SU-DHL-6 (cell line): ENCODE data around the gene F2RL1.

ENCODE experiments used
- H2AFZ ChIP-seq: fragments of 200-600 bp; sonication (generic); 2 replicates; pipeline ENCODE4 v1.6.1; 2014; ENCODE audit warnings: low read depth, mild to moderate bottlenecking, moderate library complexity, mixed read lengths, antibody characterized with exemption, low read length; ENCODE audit not compliant: severe bottlenecking
- H3F3A ChIP-seq: fragments of 200-600 bp; shearing (Covaris generic); 2 replicates; pipeline ENCODE4 v1.6.0; 2016; ENCODE audit warnings: antibody characterized with exemption, mild to moderate bottlenecking; ENCODE audit not compliant: insufficient read depth
- H3K27ac ChIP-seq: fragments of 200-600 bp; sonication (generic); 2 replicates; pipeline ENCODE4 v1.5.1; 2016; ENCODE audit warnings: low read depth, mild to moderate bottlenecking, low read length, moderate library complexity, mixed read lengths
- H3K27me3 ChIP-seq: fragments of 200-600 bp; sonication (generic), shearing (Covaris generic); 2 replicates; pipeline ENCODE4 v1.6.0; 2014; ENCODE audit warnings: mild to moderate bottlenecking, low read length
- H3K36me3 ChIP-seq: fragments of 200-600 bp; sonication (generic); 2 replicates; pipeline ENCODE4 v1.6.1; 2014; ENCODE audit warnings: mild to moderate bottlenecking, low read length, mixed read lengths
- H3K4me2 ChIP-seq: fragments of 300-600, 200-600 bp; shearing (Covaris generic), sonication (generic); 2 replicates; pipeline ENCODE4 v1.6.0; 2014; ENCODE audit warnings: low read length, low read depth, mild to moderate bottlenecking; ENCODE audit not compliant: poor library complexity, severe bottlenecking
- H3K4me3 ChIP-seq: fragments of 200-600 bp; sonication (generic); 2 replicates; pipeline ENCODE4 v1.5.1; 2014; ENCODE audit warnings: antibody characterized with exemption, low read length, mild to moderate bottlenecking, mixed read lengths; ENCODE audit not compliant: insufficient read depth, poor library complexity, severe bottlenecking
- H3K79me2 ChIP-seq: fragments of 200-600 bp; sonication (generic); 2 replicates; pipeline ENCODE4 v1.6.1; 2014; ENCODE audit warnings: mild to moderate bottlenecking, low read length, moderate library complexity; ENCODE audit not compliant: insufficient read depth
- H3K9ac ChIP-seq: fragments of 200-600 bp; sonication (generic); 2 replicates; pipeline ENCODE4 v1.7.0; 2014; ENCODE audit warnings: mild to moderate bottlenecking, low read length
- H3K9me2 ChIP-seq: fragments of 200-600 bp; sonication (generic); replicated peaks from 2 replicates; pipeline ENCODE4 v1.6.1; 2014; ENCODE audit warnings: low read length; ENCODE audit not compliant: insufficient read depth
- H3K9me3 ChIP-seq: fragments of 200-600 bp; sonication (generic); 2 replicates; pipeline ENCODE4 v1.6.1; 2014; ENCODE audit warnings: low read length, mixed read lengths; ENCODE audit not compliant: insufficient read depth
- H4K20me1 ChIP-seq: fragments of 200-600 bp; sonication (generic); 2 replicates; pipeline ENCODE4 v1.6.1; 2014; ENCODE audit warnings: low read depth, mild to moderate bottlenecking, antibody characterized with exemption, low read length, moderate library complexity, mixed read lengths
- CTCF ChIP-seq: fragments of 200-600 bp; sonication (generic); IDR thresholded peaks from one replicate; pipeline ENCODE4 v1.5.1; 2017; ENCODE audit warnings: antibody characterized with exemption, mild to moderate bottlenecking, low read length, moderate library complexity; ENCODE audit not compliant: insufficient read depth, poor library complexity, severe bottlenecking
- EZH2phosphoT487 ChIP-seq: fragments of 200-600 bp; sonication (generic), shearing (Covaris generic); conservative IDR thresholded peaks from 2 replicates; pipeline ENCODE4 v1.6.1; 2018; ENCODE audit warnings: mild to moderate bottlenecking, antibody characterized with exemption, low read length, moderate library complexity, mixed read lengths

Gene F2RL1

GRCh38 chr5:76838481-76839261, 19.8 kb downstream of the F2RL1 start:
- H3K36me3 ChIP-seq: no peaks in the 10 kb centered on the region
- H3K27ac ChIP-seq: no peak overlapping the region
- no peaks in the 10 kb centered on the region for H3K27me3 ChIP-seq
- no peak overlapping the region for H3K9ac ChIP-seq
- no peaks in the 10 kb centered on the region for H4K20me1 ChIP-seq
- H3F3A ChIP-seq: no peaks in the 10 kb centered on the region
- H3K79me2 ChIP-seq: no peaks in the 10 kb centered on the region
- no peaks in the 10 kb centered on the region for H3K9me2 ChIP-seq
- H3K9me3 ChIP-seq: no peaks in the 10 kb centered on the region
- H3K4me3 ChIP-seq: no peak overlapping the region
- no peak overlapping the region for H3K4me2 ChIP-seq
- no peak overlapping the region for H2AFZ ChIP-seq
- TF ChIP-seq CTCF (no peak), EZH2phosphoT487 (no peak)

- Histone ChIP-seq H3K79me2 (no peaks in the 10 kb centered on the region), H3K4me2 (no peak overlapping the region), H3K9ac (no peak overlapping the region), H4K20me1 (no peaks in the 10 kb centered on the region), H2AFZ (no peak overlapping the region), H3K4me3 (no peak overlapping the region), H3F3A (no peaks in the 10 kb centered on the region), H3K27ac (no peak overlapping the region), H3K36me3 (no peaks in the 10 kb centered on the region), H3K9me3 (no peaks in the 10 kb centered on the region), H3K27me3 (no peaks in the 10 kb centered on the region), H3K9me2 (no peaks in the 10 kb centered on the region)
- no peak for TF ChIP-seq EZH2phosphoT487
- no peak for TF ChIP-seq CTCF
Observed at GRCh38 chr5:76841361-76841760, 22.5 kb downstream of the F2RL1 start.

- TF ChIP-seq CTCF (no peak), EZH2phosphoT487 (no peak)
- no peaks in the 10 kb centered on the region for H3K9me2 ChIP-seq
- H3K27me3 ChIP-seq: no peaks in the 10 kb centered on the region
- no peaks in the 10 kb centered on the region for H3K79me2 ChIP-seq
- no peak overlapping the region for H3K9ac ChIP-seq
- H3K4me3 ChIP-seq: no peak overlapping the region
- no peak overlapping the region for H2AFZ ChIP-seq
- no peaks in the 10 kb centered on the region for H3K9me3 ChIP-seq
- H3K36me3 ChIP-seq: no peaks in the 10 kb centered on the region
- no peaks in the 10 kb centered on the region for H4K20me1 ChIP-seq
- no peaks in the 10 kb centered on the region for H3F3A ChIP-seq
- no peak overlapping the region for H3K27ac ChIP-seq
- no peak overlapping the region for H3K4me2 ChIP-seq
Observed at GRCh38 chr5:76845890-76846289, 27.1 kb downstream of the F2RL1 start.
